ENCODE measurements around the gene ZNF750. TPM values are rescaled to one million over a fixed set of nuclear protein-coding genes. Genes with fewer than 3 reads are reported as not detected.

ZNF750 gene
- total and polyA plus RNA-seq, 12 donors: 0.07 to 0.20 (median 0.11) TPM; not detected in 8

DNA sequence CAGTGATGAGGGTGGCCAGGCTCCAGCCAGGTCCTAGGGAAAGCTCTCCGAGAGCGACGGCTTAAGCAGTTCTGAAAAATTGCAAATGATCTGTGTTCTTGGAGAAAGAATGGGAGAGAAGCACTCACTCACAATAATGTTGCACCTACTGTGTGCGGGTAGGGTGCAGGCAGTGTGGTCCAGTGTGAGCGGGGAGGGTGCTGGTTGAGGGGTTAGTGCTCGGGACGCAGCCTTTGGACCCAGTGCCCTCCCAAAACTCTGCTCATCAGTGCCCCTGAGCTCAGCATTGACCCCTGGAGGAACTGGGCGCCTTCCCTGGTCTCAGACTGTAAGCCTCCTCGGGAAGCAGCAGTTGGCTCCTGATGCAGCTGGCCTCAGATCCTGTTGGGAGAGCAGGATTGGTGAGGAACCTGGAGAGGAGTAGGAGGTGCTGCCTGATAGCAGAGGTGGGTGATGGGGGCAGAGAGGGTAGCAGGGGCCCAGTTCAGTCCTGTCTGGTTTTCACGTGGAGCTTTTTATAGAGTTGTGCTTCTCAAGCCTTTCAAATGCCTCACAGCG lies 23.6 kb upstream of the ZNF750 start:
- no peaks in the 10 kb centered on the region for H3K27me3 ChIP-seq
- H3K36me3 ChIP-seq (replicated peaks in 1 of 2): no peaks in the 10 kb centered on the region
- no peaks in the 10 kb centered on the region for H3K9me3 ChIP-seq (replicated peaks in 1 of 3)
- peaks cover 11 to 28% of the 10 kb centered on the region in 2 donors for H3K4me1 ChIP-seq (replicated peaks in 1 of 2)
- no peak overlapping the region for H3K4me3 ChIP-seq
- TF ChIP-seq POLR2A (IDR thresholded peaks at IDR 0.05): no peak
- TF ChIP-seq CTCF (IDR thresholded peaks at IDR 0.05): no peak
- intact Hi-C loops (cut with DNase I): no loop called here
- WGBS, 4 donors: 88 to 90% (median 89%) methylated on average over 8 to 11 of the region's 11 CpGs
- H3K27ac ChIP-seq: peak overlapping the region in 1 of 5 donors; percentile 49
- DNase-seq: no peak

DNA sequence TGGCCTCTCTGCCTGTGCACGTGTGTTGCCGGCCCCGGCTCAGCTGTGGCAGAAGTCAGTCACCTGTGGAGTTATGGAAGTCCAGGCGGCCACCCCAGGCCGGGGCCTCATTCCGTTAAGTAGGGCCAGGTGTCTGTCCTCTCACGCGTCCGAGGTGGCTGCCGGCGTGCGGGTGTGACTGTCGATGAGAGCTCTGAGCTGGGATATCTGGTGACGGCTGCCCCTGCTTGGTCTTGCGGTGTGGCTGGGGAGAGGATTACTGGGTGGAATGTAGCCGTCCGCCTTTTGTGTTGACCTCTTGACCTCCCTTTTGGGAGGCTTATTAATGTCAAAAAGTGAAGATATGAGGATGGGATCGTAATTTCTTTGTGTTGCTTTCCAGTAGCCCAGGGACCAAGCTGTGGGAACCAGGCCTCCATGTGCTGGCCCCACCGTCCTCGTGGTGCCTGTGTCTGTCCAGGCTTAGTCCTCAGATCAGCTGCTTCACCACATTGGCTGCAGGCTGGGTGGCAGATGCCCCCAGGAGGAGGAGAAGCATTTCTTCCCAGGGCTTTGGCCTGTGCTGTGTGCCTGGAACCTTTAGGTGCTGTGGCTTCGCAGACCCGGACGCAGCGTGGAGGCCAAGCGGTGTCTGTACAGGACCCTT lies 23.0 kb upstream of the ZNF750 start:
- Histone ChIP-seq H3K27ac (no peak overlapping the region), H3K9me3 (replicated peaks in 1 of 3) (no peaks in the 10 kb centered on the region), H3K36me3 (replicated peaks in 1 of 2) (no peaks in the 10 kb centered on the region), H3K27me3 (no peaks in the 10 kb centered on the region), H3K4me3 (no peak overlapping the region), H3K4me1 (replicated peaks in 1 of 2) (peaks cover 11 to 28% of the 10 kb centered on the region in 2 donors)
- 93 to 95% (median 94%) methylated on average over 21 to 25 of the region's 25 CpGs for WGBS, 4 donors
- no peak for DNase-seq
- TF ChIP-seq CTCF (IDR thresholded peaks at IDR 0.05) (no peak), POLR2A (IDR thresholded peaks at IDR 0.05) (no peak)
- intact Hi-C loops (cut with DNase I): no loop called here

DNA sequence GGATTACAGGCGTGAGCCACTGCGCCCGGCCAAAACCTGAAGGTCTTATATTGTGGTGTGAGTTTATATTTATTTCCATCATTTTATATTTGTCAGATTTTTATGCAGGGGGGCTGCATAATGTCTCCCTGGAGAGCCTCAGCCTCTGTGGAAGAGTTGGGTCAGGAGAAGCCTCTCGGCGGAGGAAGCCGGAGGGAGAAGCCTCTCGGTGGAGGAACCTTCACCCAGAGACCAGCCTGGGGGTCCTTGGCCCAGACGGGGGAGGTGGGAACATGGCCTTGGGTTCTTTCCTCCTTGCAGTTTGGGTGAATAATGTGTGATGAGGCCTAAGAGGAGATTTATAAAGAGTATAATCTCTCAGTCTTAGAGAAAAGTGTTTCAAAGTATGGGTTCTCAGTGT lies 22.4 kb upstream of the ZNF750 start:
- DNase-seq: no peak
- TF ChIP-seq POLR2A (IDR thresholded peaks at IDR 0.05): no peak
- no peak for TF ChIP-seq CTCF (IDR thresholded peaks at IDR 0.05)
- 90 to 96% (median 93%) methylated on average over 8 of the region's 8 CpGs for WGBS, 4 donors
- Histone ChIP-seq H3K27ac (no peak overlapping the region), H3K4me1 (replicated peaks in 1 of 2) (peaks cover 11 to 28% of the 10 kb centered on the region in 2 donors), H3K27me3 (no peaks in the 10 kb centered on the region), H3K4me3 (no peak overlapping the region), H3K36me3 (replicated peaks in 1 of 2) (no peaks in the 10 kb centered on the region), H3K9me3 (replicated peaks in 1 of 3) (no peaks in the 10 kb centered on the region)
- intact Hi-C loops (cut with DNase I): no loop called here

DNA sequence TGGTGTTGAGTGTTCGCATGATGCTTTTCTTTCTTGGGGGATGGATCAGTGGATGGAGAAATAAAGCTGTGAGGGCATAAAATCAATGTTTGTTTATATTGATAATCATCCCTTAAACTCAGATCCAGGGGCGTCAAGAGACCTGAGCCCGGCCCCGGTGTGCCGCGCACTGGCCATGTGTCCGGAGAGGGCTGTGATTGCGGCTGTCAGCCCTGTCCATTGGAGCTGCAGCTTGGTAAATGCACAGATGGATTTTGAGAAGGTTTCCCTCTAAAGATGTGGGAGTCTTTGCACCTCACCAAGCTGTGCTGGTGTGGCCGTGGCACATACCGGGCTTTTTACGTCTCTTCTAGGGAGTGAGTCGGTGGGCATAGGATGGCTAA lies 21.6 kb upstream of the ZNF750 start:
- DNase-seq: no peak
- Histone ChIP-seq H3K27ac (no peak overlapping the region), H3K36me3 (replicated peaks in 1 of 2) (no peaks in the 10 kb centered on the region), H3K27me3 (no peaks in the 10 kb centered on the region), H3K9me3 (replicated peaks in 1 of 3) (no peaks in the 10 kb centered on the region), H3K4me1 (replicated peaks in 1 of 2) (peaks cover 11 to 22% of the 10 kb centered on the region in 2 donors), H3K4me3 (no peak overlapping the region)
- TF ChIP-seq CTCF (IDR thresholded peaks at IDR 0.05) (no peak), POLR2A (IDR thresholded peaks at IDR 0.05) (no peak)
- WGBS, 4 donors: 96 to 99% (median 97%) methylated on average over 12 of the region's 12 CpGs
- intact Hi-C loops (cut with DNase I): no loop called here
